Measurements from ENCODE around the gene CD6.

Gene CD6

DNA sequence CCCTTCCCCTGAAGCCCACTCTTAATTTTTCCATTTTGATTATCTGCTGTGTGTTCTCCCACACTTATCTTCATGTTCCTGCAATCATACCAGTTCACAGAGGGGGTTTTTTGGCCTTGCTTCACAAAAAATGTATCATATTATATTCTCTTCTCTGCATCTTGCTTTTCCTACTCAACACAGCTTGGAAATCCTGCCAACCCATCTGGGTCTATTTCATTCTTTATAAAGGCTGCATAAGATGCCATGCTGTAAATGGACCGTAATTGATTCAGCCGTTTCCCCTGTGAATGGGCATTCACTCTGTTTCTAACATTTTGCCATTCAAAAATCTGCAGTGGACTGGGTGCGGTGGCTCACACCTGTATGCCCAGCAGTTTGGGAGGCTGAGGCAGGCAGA lies 30.5 kb downstream of the CD6 start:
- no peak for DNase-seq
- in situ Hi-C loops (cut with MboI; ENCODE audit: low pct_unique_long_range_greater_than_20kb, low sequenced_read_pairs): no loop called here

DNA sequence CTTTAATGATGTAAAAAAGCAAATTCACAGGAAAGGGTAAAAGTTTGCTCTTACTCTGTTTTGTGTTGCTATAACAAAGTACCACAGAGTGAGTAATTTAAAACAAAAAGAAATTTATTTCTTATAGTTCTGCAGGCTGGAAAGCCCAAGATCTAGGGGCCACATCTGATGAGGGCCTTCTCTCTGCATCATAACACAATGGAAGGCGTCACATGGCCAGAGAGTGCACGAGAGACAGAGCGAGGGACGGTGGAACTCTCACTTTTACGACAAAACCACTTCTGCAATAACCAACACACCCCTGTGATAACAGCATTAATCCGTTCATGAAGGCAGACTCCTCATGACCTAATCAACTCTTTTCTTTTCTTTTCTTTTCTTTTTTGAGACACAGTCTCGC lies 31.1 kb downstream of the CD6 start:
- in situ Hi-C loops (cut with MboI; ENCODE audit: low pct_unique_long_range_greater_than_20kb, low sequenced_read_pairs): no loop called here
- DNase-seq: no peak

DNA sequence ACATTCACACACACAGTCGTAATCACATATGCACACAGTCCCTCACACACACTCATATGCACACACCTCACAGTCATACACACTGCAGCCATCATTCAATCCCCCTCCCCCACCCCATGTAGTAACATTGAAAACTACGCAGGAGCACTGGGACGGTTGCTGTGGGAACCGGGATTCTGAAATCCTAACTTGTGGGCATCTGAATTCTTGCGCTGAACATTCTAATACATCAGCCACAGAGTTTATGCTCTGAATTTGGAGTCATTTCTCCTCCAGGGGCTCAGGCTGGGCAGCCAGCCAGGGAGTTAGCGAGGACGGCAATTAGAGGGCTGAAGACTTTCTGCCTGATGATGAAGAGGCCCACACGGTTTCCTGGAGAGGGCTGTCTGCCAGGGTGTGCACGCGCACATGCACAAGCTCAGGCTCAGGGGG lies 32.7 kb downstream of the CD6 start:
- in situ Hi-C loops (cut with MboI; ENCODE audit: low pct_unique_long_range_greater_than_20kb, low sequenced_read_pairs): no loop called here
- DNase-seq: peak; percentile 68

DNA sequence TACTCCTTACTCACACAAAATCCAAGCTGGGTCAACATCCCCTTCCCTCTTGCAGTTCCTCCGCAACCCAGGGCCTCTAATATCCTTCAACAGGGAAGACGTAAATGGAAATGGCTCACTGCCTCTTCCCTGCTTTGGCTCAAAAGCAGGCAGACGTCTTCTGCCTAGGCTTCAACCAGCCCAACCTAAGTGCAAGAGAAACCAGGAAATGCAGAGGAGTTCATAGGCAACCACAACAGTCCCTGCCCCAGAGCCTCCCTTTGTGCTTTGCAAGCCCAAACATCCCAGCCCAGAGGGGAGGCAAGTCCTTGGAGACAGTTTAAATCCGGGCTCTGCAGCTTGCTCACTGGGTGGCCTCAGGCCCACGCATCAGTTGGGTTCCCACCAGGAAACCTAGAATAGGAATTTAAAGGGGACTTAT lies 33.3 kb downstream of the CD6 start:
- peak; percentile 83 for DNase-seq
- in situ Hi-C loops (cut with MboI; ENCODE audit: low pct_unique_long_range_greater_than_20kb, low sequenced_read_pairs): no loop called here

DNA sequence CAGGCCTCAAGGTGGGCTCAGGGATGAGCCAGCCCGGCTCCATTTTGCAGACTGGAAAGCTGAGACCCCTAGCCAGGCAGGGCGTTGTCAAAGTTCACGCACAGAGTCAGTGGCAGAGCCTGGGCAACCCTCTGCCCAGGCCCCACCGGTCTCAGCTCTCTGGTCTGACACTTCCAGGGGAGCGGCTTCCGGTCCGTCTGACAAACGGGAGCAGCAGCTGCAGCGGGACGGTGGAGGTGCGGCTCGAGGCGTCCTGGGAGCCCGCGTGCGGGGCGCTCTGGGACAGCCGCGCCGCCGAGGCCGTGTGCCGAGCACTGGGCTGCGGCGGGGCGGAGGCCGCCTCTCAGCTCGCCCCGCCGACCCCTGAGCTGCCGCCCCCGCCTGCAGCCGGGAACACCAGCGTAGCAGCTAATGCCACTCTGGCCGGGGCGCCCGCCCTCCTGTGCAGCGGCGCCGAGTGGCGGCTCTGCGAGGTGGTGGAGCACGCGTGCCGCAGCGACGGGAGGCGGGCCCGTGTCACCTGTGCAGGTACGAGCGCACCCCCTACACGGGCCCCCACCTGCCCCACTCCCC lies 36.0 kb downstream of the CD6 start:
- DNase-seq: no peak
- in situ Hi-C loops (cut with MboI; ENCODE audit: low pct_unique_long_range_greater_than_20kb, low sequenced_read_pairs): no loop called here

DNA sequence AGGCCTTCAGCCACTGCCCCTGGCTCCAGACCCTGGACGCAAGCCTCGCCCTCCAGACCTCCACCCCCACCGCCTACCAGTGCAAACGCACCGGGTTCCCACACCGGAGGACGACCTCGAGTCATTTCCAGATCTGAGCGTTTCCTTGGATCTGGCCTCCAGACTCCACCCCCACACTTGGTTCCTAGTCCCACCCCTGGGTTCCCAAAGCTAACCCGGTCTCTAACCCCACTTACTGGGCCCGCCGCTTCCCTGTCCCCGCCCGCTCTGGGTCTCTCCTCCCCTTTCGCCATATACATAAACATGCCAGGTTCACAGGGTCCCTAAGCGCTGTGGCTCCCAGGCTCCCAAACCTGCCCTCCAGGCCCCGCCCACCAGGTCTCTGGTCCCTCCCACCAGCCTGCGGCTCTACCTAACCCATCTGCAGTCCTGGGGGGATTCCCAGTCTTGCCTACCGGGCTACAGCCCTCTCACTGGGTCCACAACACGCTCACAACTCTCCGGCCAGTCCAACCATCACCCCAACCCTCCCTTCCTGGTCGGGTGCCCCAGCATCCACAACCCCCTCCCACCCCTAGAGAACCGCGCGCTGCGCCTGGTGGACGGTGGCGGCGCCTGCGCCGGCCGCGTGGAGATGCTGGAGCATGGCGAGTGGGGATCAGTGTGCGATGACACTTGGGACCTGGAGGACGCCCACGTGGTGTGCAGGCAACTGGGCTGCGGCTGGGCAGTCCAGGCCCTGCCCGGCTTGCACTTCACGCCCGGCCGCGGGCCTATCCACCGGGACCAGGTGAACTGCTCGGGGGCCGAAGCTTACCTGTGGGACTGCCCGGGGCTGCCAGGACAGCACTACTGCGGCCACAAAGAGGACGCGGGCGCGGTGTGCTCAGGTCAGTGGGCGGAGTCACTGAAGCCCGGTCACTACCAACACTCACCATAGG lies 36.7 kb downstream of the CD6 start:
- in situ Hi-C loops (cut with MboI; ENCODE audit: low pct_unique_long_range_greater_than_20kb, low sequenced_read_pairs): no loop called here
- no peak for DNase-seq

DNA sequence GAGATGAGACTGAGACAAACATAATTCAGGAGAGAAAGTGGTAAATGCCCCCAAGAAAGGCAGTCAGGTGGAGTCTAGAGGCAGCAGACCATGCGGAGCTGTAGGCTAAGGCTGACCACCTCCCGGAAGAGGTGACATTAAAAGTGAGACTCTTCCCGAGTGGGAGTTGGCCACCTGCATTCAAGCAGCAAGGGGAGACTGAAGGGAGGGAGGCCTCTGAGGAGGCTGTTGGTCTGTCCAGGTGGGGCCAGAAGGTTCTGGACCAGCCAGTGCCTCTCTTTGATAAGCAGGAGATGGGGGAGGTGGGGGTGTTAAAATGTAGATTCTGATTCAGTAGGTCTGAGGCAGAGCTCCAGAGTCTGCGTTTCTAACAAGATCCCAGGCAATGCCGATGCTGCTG lies 37.5 kb downstream of the CD6 start:
- in situ Hi-C loops (cut with MboI; ENCODE audit: low pct_unique_long_range_greater_than_20kb, low sequenced_read_pairs): no loop called here
- no peak for DNase-seq

DNA sequence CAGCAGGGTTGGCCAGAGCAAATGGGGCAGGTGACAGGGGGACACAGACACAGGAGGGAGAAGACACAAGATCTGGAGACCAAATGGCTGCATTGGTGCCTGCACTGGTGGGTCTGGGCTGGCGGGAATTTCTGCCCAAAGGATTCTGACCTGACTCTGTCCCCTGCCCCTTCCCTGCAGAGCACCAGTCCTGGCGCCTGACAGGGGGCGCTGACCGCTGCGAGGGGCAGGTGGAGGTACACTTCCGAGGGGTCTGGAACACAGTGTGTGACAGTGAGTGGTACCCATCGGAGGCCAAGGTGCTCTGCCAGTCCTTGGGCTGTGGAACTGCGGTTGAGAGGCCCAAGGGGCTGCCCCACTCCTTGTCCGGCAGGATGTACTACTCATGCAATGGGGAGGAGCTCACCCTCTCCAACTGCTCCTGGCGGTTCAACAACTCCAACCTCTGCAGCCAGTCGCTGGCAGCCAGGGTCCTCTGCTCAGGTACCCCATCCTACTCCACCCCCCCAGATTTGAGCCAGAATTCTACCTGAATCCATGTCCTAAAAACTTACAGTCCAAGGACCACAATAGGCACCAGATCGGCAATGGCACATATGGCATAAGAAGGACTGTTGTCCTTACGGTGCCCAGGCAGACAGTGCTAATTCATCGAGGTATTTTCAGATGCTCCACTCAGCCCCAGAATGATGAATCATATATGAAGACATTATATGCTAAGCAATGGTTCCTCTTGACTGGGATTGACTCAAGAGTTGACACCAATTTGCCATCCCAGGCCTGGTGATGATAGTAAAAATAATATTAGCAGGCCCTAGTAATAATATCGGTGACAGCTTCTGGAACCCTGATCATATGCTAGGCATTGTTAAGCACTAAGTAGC lies 38.2 kb downstream of the CD6 start:
- DNase-seq: no peak
- in situ Hi-C loops (cut with MboI; ENCODE audit: low pct_unique_long_range_greater_than_20kb, low sequenced_read_pairs): no loop called here

DNA sequence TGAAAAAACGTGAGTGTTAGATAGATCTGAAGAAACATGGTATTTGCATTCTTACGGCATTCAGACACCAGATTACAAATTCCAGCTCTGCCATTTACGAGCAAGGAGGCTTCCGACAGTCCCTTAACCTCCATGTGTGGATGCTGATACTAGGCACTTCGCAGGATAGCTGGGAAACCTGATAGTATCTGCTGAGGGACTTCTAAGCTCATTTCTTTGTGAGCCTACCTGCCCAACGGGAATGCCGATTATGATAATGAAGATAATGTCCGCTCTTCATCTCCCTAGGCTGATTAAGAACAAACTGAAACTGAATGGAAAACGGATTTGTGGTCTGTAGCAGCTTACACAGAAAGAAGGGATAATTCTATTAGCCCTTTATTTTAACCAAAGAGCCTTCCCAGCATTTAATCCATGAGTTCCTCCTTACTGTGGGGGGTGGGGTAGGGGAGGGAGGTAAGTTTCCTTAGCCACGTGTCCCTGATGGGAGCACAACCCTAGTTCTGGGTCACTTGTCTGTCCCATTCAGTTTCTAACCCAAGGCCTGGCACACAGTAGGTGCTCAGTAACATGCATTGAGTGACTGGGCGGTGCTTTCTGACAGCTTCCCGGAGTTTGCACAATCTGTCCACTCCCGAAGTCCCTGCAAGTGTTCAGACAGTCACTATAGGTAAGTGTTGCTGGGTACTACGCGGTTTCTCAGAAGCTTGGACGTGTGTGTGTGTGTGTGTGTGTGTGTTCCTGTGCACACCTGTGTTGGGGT lies 39.2 kb downstream of the CD6 start:
- in situ Hi-C loops (cut with MboI; ENCODE audit: low pct_unique_long_range_greater_than_20kb, low sequenced_read_pairs): no loop called here
- DNase-seq: no peak

DNA sequence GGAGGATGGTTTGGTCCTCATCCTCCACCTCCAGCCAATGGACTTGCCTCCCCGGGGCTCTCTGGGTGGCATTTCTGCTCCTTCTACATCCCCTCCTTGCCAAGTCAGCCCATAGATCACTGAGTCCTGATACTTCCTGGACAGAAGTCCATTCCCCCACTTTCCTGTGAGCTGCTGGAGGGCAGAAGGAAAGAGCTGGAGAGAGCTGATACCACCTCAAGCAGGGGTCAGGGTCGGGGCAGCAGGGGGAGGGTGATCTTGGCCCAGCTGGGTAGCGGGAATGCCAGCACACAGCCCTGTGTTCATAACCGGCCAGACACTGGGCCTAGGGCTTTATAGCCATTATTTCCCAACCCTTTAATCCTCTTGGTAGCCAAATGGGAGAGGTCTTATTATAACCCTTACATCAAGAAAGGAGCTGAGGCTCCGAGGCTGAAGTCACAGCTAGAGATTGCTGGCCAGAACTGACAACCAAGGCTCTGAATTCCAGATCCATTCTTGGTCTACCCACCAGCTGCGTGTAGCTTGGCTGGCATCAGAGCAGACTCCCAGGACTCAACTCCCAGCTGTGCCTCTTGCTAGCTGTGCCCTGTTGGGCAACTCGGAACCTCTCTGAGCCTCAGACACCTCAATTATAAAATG lies 39.9 kb downstream of the CD6 start:
- in situ Hi-C loops (cut with MboI; ENCODE audit: low pct_unique_long_range_greater_than_20kb, low sequenced_read_pairs): no loop called here
- no peak for DNase-seq

DNA sequence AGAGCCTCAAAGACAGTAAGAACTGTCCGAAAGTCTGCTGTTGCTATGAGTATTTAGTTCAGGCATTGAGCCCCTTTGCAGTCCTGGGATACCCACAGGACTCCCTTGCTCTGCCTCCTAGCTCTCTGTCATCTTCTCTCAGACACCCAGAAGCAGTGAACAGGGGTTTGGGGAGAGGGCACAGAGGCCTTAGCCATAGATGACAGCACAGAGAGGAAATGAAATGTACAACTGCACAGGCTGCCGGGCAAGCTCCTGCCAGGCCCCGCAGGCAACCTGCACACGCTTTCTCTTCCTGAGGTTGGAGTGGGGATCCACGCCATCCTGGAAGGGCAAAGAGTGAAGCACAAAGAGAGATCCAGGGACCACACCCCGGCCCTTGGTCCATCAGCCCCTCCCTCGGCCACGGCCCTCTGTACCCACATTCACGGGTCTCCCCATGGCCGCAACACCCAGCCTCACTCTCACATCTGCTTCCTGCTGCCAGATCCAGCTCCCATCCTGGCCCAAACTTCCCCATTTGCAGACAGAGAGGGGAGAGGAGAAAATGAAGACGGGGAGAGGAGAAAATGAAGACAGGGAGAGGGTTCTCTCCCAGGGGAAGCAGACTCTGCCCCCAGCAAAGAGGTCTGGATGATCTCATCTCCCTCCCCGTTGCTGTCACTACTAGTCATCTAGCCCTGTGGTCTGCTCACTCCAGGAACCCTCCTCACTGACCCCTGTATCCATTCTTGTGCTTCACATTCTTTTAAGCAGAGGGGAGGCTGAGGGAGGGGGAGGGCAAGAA lies 40.7 kb downstream of the CD6 start:
- peak; percentile 87 for DNase-seq
- in situ Hi-C loops (cut with MboI; ENCODE audit: low pct_unique_long_range_greater_than_20kb, low sequenced_read_pairs): no loop called here

DNA sequence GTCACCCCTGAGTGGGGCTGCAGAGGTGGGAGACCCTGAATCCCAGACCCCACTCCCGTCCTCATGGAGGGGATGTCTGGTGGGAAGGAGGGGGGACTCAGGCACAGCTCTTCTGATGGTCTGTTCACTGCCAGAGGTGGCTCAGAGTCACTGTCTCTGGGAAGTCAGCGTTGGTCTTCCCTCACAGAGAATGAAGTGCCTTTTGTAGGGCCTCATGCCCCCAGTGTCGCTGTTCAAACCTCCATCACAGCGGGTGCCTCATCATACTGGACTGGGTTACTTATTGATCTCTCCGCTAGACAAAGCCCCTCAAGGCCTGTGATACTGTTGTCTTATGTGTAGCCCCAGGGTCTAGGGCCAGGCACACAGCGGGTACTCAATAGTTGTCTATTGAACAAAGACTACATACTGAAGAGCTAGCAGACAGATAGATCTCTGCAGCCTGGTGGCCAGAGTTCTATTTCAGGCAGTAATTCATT lies 41.3 kb downstream of the CD6 start:
- in situ Hi-C loops (cut with MboI; ENCODE audit: low pct_unique_long_range_greater_than_20kb, low sequenced_read_pairs): no loop called here
- no peak for DNase-seq

DNA sequence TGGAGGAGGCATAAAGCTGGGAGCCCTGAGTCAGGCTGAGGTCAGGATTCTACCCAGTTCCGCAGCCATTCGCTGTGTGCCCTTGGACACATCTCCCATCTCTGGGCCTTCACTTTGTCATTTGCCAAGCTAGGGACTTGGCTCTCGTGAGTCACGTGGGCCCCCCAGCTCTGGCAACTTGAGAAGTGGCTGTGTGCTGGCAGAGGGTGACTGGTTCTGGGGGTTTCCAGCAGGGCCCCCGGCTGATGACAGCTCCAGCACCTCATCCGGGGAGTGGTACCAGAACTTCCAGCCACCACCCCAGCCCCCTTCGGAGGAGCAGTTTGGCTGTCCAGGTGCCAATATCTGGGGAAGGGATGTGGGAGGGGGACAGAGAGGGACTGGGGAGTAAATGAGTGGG lies 46.6 kb downstream of the CD6 start:
- in situ Hi-C loops (cut with MboI; ENCODE audit: low pct_unique_long_range_greater_than_20kb, low sequenced_read_pairs): no loop called here
- no peak for DNase-seq

DNA sequence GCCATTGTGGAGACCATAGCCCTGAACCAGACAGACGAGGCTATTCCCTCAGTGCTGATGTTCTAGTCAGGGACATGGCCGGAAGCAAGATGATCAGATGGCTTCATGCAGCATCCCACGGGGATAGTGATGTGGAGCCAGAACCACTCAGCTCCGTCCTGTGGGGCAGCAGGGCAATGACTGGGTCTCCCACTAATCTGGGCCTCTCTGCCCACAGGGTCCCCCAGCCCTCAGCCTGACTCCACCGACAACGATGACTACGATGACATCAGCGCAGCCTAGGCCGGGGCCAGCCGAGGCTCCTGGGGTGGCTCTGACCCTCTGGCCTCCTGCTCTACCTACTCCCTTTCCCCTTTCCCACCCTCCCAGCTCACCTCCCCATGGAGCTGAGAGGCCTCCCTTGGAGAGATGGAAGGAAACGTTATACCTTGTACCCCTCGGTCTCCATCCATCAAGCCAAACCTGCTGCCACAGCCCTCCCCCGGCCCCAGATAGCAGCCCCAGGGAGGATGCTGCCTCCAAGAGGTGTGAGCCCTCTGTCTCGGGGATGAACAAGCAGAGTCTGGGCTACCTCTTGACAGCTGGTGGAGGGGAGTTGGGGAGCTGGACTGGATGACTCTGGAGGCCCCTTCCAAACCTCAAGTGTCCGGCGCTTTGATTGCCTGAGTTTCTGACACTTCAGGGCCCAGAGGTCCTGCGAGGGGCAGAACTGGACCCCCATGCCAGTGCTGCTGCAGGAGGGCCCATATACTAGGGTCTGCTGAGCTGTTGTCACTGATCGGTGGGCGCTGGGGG lies 47.8 kb downstream of the CD6 start:
- DNase-seq: no peak
- in situ Hi-C loops (cut with MboI; ENCODE audit: low pct_unique_long_range_greater_than_20kb, low sequenced_read_pairs): no loop called here

DNA sequence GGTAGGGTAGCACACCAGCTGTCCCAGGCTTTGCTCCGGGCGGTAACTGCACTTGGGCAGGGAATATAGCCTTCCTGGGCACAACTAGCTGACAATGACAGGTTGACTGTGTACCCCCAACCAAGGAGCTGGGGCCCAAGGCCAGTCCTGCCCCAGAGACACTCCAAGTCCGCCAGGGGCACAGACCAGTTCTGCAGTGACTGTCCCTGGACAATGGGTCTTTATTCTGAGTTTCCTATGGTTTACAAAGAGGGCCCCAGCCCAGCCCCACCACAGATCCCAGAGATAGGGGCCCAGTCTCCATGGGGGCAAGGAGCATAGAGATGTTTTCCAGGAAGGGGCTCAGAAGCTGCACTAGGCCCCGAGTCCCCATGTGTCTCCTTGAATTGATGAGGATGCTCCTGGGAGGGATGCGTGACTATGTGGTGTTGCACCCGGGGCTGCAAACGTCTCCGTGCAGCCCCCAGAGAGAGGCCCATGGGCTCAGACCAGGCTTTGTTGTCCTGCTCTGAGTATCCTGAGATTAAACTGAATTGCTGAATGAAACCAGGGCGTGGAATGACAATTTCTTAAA lies 48.4 kb downstream of the CD6 start:
- no peak for DNase-seq
- in situ Hi-C loops (cut with MboI; ENCODE audit: low pct_unique_long_range_greater_than_20kb, low sequenced_read_pairs): no loop called here

DNA sequence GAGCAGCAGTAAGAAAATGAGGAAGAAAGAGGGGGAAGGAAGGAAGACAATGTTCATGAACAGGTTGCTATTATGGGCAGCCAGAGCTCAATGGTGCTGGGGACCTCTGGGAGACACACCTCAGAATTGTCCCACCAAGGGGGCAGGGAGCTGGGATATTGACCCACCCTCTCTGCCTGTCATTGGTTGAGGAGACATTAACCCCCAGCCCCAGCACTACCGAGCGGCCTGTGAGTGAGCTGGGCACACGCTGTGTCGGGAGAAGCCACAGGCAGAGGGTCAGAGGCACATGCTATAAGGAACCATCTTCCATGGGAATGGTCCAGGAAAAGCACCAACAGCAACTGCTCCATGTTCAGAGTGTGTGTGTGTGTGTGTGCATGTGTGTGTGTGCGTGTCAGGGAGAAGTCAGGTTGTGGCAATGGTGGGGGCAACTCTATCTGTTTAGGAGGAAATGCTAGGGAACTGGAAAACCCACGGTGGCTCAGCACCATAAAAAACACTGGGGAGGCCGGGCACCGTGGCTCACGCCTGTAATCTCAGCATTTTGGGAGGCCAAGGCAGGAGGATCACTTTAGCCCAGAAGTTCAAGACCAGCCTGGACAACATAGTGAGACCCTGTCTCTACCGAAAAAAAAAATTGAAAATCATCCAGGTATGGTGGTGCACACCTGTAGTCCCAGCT lies 49.2 kb downstream of the CD6 start:
- in situ Hi-C loops (cut with MboI; ENCODE audit: low pct_unique_long_range_greater_than_20kb, low sequenced_read_pairs): no loop called here
- DNase-seq: no peak
